ENCODE data around the gene LSMEM2.

The LSMEM2 gene

GRCh38 chr3:50293079-50293801 is 14.4 kb downstream of the LSMEM2 start:
- no peak overlapping the region for H3K4me3 ChIP-seq (ENCODE audit: low read depth, low read length)
- TF ChIP-seq, protein P1, sequence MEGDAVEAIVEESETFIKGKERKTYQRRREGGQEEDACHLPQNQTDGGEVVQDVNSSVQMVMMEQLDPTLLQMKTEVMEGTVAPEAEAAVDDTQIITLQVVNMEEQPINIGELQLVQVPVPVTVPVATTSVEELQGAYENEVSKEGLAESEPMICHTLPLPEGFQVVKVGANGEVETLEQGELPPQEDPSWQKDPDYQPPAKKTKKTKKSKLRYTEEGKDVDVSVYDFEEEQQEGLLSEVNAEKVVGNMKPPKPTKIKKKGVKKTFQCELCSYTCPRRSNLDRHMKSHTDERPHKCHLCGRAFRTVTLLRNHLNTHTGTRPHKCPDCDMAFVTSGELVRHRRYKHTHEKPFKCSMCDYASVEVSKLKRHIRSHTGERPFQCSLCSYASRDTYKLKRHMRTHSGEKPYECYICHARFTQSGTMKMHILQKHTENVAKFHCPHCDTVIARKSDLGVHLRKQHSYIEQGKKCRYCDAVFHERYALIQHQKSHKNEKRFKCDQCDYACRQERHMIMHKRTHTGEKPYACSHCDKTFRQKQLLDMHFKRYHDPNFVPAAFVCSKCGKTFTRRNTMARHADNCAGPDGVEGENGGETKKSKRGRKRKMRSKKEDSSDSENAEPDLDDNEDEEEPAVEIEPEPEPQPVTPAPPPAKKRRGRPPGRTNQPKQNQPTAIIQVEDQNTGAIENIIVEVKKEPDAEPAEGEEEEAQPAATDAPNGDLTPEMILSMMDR (IDR thresholded peaks at IDR 0.05; ENCODE audit: low read depth, low read length), result no peak

DNA sequence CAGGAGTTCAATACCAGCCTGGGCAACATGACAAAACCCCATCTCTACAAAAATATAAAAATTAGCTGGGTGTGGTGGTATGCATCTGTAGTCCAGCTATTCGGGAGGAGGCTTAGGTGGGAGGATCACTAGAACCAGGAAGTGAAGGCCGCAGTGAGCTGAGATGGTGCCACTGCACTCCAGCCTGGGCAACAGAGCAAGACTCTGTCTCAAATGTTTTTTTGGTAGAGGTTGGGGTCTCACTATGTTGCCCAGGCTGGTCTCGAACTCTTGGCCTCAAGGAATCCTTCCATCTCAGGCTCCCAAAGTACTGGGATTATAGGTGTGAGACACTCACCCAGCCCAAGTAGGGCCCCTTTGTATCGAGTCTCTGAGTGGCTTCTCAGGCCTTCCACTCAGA is 15.2 kb downstream of the LSMEM2 start:
- TF ChIP-seq, protein P1 (IDR thresholded peaks at IDR 0.05; ENCODE audit: low read depth, low read length), result no peak
- no peak overlapping the region for H3K4me3 ChIP-seq (ENCODE audit: low read depth, low read length)

GRCh38 chr3:50294492-50295403 is 15.9 kb downstream of the LSMEM2 start:
- no peak overlapping the region for H3K4me3 ChIP-seq (ENCODE audit: low read depth, low read length)
- TF ChIP-seq, protein P1 (IDR thresholded peaks at IDR 0.05; ENCODE audit: low read depth, low read length), result no peak

- no peak overlapping the region for H3K4me3 ChIP-seq (ENCODE audit: low read depth, low read length)
- TF ChIP-seq, protein P1 (IDR thresholded peaks at IDR 0.05; ENCODE audit: low read depth, low read length), result no peak
These were observed 16.9 kb downstream of the LSMEM2 start for GRCh38 chr3:50295553-50296431.

- TF ChIP-seq, protein P1 (IDR thresholded peaks at IDR 0.05; ENCODE audit: low read depth, low read length), result no peak
- no peak overlapping the region for H3K4me3 ChIP-seq (ENCODE audit: low read depth, low read length)
These were observed 18.0 kb downstream of the LSMEM2 start for GRCh38 chr3:50296721-50297383.

GRCh38 chr3:50297384-50297775 is 18.5 kb downstream of the LSMEM2 start:
- H3K4me3 ChIP-seq (ENCODE audit: low read depth, low read length), result no peak overlapping the region
- TF ChIP-seq, protein P1 (IDR thresholded peaks at IDR 0.05; ENCODE audit: low read depth, low read length), result no peak

Data from WI38 (cell line).